Retina (tissue), 1 donor: ENCODE data around the gene ZIC1.
A peak's percentile ranks its signal among the peaks of the same experiment; 100 is the strongest.

Source experiments
- DNase-seq: peaks from one replicate; pipeline ENCODE4 v3.0.0-alpha.2; 2016

Gene ZIC1

GRCh38 chr3:147397155-147397874 lies 11.8 kb upstream of the ZIC1 start:
- peak; percentile 82 for DNase-seq

DNA sequence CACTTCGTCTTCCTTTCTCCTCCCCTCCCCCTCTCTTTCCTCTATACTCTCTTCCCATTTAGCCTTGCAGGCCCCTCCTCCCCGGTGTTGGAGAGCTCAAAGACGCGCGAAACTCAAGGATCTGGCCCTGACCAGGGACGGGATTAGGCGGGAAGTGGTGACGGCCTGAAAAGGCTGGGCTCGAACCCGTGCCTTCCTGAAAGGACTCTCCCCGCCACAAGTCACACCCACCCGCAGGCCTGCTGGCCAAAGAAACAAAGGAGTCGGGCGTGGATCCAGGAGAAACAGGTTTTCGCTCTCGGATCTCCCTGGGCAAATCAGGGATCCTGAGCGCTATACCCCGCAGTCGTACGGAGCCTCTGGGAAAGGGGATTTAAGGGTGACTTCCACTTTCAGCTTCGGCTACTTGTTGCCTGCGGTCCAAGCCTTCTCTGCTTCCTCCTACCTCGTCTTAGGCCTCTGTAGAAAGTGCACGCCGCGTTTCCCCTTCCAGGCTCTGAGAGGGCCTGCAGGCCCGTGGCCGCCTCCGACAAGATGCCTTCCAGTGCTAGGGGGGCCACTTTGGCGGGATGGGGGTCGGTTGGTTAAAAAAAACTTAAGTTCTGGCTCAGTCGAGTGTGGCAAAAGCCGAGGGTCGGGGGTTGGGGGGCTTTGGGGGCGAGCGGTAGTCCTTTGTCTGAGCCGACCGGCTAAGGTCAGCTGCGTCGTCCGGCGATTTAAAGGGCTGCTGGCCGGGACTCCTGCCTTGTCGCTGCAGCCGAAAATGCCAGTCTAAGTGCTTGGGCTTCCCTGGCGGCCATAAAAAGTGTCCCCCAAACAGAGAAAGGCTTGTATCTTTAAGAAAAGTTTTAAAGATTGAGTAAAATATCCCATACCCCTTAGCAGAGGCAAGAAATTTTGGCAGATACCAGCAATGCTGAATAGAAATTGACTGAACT lies 11.0 kb upstream of the ZIC1 start:
- DNase-seq, result peak; percentile 60

DNA sequence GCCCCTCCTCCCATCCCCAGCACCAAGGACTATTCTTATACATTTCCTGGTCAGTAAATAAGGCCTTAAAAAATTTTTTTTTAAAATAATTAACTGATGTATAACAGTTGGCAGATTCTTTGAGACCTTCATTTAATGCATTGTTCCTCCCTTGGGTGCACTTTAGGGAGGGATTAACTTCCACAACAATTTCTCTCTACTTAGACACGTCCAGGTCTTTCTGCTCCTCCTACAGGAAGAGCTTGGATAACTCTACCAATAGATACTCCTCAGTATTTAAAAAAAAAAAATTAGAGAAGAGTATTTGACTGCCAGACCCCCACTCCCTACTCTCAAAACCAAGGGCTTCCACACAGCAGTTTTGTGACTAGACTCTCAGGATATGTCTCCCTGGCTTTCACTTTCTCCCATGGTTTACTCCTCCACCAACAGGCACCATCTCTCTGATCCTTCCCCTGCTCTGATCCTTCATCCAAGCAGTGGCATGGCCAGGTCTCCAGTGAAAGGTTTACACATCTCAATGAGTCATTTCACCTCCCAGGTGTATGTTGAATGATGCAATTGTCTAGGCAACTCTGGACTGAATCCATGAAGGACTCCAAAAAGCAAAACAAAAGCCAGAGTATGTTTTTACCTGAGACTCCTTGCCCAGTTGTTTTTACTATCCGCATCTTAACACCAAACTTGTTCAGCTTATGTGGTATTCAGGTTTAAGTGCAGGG lies 10.2 kb upstream of the ZIC1 start:
- DNase-seq, result no peak

DNA sequence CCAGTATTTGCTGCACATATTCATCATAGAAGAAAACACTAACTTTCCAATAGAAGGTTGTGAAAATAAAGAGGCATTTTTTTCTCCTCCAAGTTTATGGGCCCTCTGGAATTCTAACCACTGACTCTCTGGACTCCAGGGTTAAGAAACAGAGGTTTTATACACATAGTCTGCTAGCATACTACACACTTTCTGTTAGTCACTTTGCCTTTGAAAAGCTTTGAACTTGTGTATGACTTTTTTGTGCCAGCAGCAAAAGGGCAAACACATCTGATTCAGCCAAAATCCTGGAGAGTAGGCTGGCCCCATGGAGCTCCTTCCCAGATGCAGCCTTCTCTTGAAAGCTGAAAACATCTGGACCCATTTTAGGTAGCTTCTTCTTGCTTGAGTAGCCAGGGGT lies 9.1 kb upstream of the ZIC1 start:
- DNase-seq, result no peak

GRCh38 chr3:147400999-147401398 lies 8.2 kb upstream of the ZIC1 start:
- DNase-seq, result no peak

GRCh38 chr3:147401421-147401820 lies 7.7 kb upstream of the ZIC1 start:
- DNase-seq, result no peak

DNA sequence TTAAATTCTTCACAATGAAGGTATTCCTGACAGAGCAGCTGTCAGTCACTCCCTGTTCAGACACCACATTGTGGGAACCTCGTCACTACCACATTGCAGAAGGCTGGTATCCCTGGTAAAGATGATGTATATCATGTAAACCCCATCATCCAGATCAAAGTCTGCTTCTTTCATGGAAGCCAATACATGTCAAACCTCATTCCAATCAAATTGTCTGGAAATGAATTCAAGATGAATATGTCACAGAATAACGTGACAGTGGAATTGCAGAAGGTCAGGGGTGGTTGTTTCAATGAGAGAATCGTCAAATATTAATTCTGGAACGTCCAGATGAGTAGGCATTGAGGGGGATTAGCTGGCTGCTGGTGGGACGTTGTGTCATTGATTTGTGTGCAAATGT lies 7.0 kb upstream of the ZIC1 start:
- peak; percentile 25 for DNase-seq

DNA sequence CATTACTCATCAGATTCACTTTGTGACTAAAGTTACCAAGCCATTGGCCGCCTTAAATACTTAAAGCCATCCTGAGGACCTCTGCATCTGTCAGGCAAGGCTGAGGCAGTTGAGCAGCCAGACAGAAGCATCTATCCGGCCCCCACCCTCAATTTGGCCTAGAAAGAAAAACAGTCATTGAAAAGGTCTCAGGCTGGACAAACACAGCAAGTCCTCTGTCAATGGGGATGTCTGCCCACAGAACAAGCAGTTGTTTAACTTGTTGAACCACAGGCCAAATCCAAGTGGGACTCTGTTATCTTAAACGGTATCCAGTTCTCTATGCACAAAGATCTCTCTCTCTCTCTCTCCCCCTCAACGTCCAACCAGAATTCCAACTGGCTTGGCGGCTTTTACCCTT lies 5.7 kb upstream of the ZIC1 start:
- peak; percentile 17 for DNase-seq

- DNase-seq, result no peak
These were observed 5.0 kb upstream of the ZIC1 start for GRCh38 chr3:147404000-147404799.

- DNase-seq, result peak; percentile 54
These were observed 4.3 kb upstream of the ZIC1 start for GRCh38 chr3:147404800-147405230.

DNA sequence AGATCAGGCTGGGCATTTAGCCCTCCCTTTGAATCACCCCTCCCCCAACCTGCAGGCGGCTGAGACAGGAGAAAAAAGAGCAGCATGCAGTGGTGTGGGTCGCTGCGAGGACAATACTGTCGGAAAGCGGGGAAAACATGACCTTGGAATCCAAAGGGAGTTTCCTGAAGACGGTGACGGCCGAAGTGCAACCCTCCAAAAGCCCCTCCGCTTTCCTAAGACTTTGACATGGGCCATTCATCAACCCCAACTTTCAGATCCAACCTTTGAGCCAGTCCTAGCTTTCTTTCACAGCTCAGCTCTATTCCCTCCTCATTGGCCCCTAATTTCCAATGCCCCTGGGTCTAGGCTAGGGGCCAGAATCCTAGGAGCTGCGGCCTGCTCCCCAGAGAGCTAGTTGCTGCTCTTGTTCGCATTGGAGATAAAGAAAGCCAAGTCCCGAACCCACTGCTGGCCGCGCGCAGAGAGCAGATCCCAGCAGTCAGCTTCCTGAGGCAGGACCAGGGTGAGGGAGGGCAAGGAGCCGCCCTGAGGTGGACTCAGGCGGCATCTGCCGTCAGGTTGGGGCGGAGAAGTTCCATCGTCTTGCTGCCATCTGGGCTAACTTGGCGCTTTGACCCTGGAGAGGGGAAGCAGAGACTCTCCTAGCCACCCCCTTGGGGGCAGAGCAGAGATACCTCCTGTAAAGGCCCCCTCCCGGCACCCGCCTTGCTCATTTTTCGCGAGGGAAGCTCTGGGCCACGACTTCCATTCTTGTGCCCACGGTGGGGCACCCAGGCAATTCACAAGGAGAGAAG lies 3.7 kb upstream of the ZIC1 start:
- peak; percentile 55 for DNase-seq

GRCh38 chr3:147406028-147406931 lies 2.9 kb upstream of the ZIC1 start, which contains the start of gene ZIC4:
ZIC4 (minus strand) TSS chr3:147406543; CDS start chr3:147402797, 3,746 bp downstream.
- peak; percentile 50 for DNase-seq

DNA sequence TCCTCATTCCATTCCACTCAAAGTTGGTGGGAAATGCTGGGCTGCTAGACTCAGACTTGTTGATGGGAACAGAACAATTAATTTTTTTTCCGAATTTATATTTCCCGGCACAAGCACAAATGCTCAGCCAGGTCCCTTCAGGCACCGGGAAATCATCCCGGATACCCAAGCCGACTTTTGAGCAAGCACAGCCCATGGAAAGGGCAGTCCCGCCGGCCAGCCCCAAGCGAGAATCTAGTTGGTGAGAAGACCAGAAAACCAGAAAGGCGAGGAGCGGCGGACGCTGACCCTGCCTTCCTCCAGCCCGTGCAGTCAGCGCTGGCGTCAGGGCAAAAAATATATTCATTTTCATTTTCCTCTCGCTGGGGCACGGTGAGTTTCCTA lies 2.1 kb upstream of the ZIC1 start:
- DNase-seq, result no peak

DNA sequence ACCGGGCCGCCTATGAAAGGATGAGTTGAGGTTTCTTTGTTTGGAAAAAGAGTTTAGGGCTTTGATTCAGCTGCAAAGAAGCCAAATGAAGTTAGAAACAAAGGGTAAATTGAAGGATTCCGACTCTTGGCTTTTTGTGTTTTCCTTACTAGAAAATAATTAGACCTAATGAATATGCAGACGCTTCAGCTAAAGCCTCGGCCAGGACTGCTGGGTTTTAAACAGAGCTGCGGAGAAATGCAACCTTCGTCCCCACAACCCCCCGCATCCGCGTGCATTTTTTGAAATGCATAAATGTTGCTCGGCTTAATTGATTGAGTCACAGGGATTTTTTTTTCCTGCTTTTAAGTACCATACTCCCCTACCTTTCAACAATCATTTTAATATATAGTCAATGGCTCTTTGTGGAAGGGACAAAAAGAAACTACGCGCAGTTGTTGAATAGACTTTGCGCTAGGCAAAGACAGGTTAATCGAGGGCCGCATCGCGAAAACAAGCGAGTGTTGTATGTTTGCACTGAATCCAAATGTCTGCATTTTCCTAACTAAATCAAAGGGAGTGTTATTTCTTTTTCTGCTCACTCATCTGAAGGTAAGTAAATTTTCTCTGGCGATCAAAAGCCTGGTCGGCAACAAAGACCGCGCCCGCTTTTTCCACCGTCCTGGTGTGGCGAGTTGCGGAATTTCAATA lies 1.5 kb upstream of the ZIC1 start:
- peak; percentile 82 for DNase-seq

GRCh38 chr3:147408188-147409100 lies 721 bp upstream of the ZIC1 start:
- DNase-seq, result no peak

GRCh38 chr3:147410116-147410525 lies 956 bp downstream of the ZIC1 start:
- DNase-seq, result peak; percentile 86

DNA sequence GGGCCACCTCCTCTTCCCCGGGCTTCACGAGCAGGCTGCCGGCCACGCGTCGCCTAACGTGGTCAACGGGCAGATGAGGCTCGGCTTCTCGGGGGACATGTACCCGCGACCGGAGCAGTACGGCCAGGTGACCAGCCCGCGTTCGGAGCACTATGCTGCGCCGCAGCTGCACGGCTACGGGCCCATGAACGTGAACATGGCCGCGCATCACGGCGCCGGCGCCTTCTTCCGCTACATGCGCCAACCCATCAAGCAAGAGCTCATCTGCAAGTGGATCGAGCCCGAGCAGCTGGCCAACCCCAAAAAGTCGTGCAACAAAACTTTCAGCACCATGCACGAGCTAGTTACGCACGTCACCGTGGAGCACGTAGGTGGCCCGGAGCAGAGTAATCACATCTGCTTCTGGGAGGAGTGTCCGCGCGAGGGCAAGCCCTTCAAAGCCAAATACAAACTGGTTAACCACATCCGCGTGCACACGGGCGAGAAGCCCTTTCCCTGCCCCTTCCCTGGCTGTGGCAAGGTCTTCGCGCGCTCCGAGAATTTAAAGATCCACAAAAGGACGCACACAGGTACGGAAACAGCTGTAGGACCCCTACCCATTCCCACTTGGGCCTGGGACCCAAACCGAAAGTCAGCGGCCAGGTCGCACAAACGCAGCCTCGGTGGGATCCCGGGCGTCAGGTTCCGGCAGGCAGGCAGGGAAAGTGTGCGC lies 1.5 kb downstream of the ZIC1 start:
- peak; percentile 87 for DNase-seq

GRCh38 chr3:147411238-147411814 lies 2.2 kb downstream of the ZIC1 start:
- DNase-seq, result peak; percentile 83
